Effector memory CD4-positive, alpha-beta T cell (primary cell): ENCODE measurements around the gene CDK9.
A peak's percentile ranks its signal among the peaks of the same experiment; 100 is the strongest.

Source experiments
- DNase-seq, 3 donors: peaks; one replicate each; pipeline ENCODE4 v3.0.0-alpha.2; 2020
- H3K27ac ChIP-seq: 2 replicates; pipeline ENCODE4 v1.7.0; 2013; ENCODE audit warnings: mild to moderate bottlenecking, low read length, moderate library complexity; ENCODE audit not compliant: insufficient read depth, poor library complexity, severe bottlenecking
- H3K27me3 ChIP-seq: replicated peaks from 2 replicates; pipeline ENCODE4 v1.7.0; 2013; ENCODE audit warnings: mild to moderate bottlenecking, low read length; ENCODE audit not compliant: insufficient read depth, control insufficient read depth, poor library complexity, severe bottlenecking
- H3K36me3 ChIP-seq: 2 replicates; pipeline ENCODE4 v1.7.0; 2013; ENCODE audit warnings: mild to moderate bottlenecking, low read length, moderate library complexity; ENCODE audit not compliant: control insufficient read depth, insufficient read depth
- H3K4me1 ChIP-seq: 2 replicates; pipeline ENCODE4 v1.7.0; 2013; ENCODE audit warnings: low read length, mild to moderate bottlenecking; ENCODE audit not compliant: control insufficient read depth, insufficient read depth, poor library complexity, severe bottlenecking
- H3K4me3 ChIP-seq: 2 replicates; pipeline ENCODE4 v1.7.0; 2013; ENCODE audit warnings: low read length, low read depth, mild to moderate bottlenecking; ENCODE audit not compliant: insufficient read depth, poor library complexity, severe bottlenecking
- H3K9me3 ChIP-seq: 2 replicates; pipeline ENCODE4 v1.7.0; 2013; ENCODE audit warnings: mild to moderate bottlenecking, low read length, moderate library complexity; ENCODE audit not compliant: control insufficient read depth

The CDK9 gene

DNA sequence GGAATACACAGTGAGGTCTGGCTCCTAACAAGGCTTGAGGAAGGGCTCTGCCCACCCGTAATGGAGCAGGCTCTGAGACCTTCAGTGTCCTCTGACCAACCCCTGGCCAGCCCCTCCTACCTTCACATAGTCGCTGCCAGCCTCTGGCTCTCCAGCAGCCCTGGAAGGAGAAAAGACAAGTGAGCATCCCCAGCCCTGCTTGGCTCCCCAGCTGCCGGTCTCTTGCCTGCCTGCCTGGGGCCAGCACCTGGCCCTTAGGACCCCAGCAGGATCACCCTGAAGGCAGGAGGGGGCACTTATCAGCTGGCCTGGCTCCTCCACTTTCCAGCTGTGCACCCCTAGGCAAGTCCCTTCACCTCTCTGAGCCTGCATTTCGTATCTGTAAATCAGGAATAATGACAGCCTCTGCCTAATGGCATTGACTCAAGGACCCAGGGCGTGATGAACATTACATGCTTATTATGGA lies 24.3 kb upstream of the CDK9 start:
- DNase-seq, result no peak
- no peaks in the 10 kb centered on the region for H3K27me3 ChIP-seq
- no peak overlapping the region for H3K4me3 ChIP-seq
- peaks cover 13% of the 10 kb centered on the region for H3K4me1 ChIP-seq
- peak overlapping the region; percentile 32 for H3K27ac ChIP-seq
- H3K36me3 ChIP-seq, result peaks cover 40% of the 10 kb centered on the region
- H3K9me3 ChIP-seq, result no peaks in the 10 kb centered on the region

DNA sequence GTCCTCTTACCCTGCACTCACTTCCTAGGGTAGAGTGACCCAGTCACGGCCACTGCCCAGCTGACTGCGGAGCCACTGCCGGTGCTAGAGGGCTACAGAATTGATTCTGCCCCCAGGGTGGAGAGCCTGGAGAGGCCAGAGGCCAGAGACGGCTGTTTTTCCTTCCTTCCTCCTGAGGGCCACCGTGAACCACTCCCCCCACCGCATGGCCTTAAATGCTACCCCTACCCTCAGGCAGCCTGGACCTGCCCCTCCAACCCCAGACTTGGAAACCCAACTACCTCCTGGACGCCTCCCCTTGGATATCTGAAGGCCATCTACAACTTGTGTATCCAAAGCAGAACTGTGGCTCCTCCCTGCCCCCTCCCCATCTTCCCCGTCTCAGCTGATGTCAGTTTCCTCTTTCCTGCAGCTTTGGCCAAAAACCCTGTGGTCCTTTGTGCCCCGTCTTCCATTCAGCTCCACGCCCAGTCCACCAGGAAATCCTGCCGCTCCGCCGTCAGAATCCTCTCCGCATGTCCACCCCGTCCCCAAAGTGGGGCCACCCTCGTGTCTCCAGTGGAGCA lies 23.6 kb upstream of the CDK9 start:
- peaks cover 40% of the 10 kb centered on the region for H3K36me3 ChIP-seq
- H3K27ac ChIP-seq, result no peak overlapping the region
- peaks cover 20% of the 10 kb centered on the region for H3K4me1 ChIP-seq
- no peak overlapping the region for H3K4me3 ChIP-seq
- H3K9me3 ChIP-seq, result no peaks in the 10 kb centered on the region
- DNase-seq, result no peak
- H3K27me3 ChIP-seq, result no peaks in the 10 kb centered on the region

DNA sequence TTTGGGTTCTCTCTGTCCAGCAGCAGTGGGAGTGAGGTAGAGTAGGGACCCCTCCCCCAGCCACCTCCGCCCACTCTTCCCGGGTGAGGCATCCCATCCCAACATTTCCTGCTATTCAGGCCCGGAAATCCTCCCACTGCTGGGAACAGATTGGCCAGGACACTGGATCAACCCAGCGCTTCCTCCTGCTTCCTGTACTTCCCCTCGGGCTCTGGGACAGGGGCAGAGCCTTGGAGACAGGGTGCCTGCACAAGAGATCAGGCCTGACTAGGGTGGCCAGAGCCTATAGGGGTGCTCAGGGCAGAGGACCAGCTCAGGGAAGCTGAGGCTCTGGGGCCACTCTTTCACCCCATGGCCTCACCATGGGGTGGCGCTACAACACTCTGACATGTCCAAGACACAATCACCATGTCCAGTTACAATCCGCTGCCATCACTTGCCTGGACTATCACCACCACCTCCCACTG lies 21.9 kb upstream of the CDK9 start:
- no peak for DNase-seq
- no peaks in the 10 kb centered on the region for H3K27me3 ChIP-seq
- H3K9me3 ChIP-seq, result no peaks in the 10 kb centered on the region
- H3K36me3 ChIP-seq, result peaks cover 29% of the 10 kb centered on the region
- no peak overlapping the region for H3K4me3 ChIP-seq
- no peak overlapping the region for H3K27ac ChIP-seq
- H3K4me1 ChIP-seq, result peaks cover 37% of the 10 kb centered on the region

DNA sequence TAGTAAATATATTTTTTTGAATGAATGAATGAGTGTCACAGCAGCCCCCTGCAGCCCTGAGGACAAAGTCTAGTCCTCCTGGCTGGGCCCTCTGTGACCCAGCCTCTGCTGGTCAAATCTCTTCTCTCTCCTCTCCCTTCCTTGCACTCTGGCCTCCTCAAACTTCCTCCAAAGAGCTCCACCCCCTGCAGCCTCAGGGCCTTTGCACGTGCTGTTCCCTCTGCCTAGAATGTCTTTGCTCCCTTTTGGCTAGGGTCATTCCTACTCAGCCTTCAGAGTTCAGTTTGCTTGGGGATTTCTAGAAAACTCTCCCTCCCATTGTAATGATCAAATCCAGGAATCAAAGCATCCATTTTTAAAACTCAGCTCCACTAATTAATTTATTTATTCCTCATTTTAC lies 20.4 kb upstream of the CDK9 start:
- H3K9me3 ChIP-seq, result no peaks in the 10 kb centered on the region
- H3K36me3 ChIP-seq, result peaks cover 25% of the 10 kb centered on the region
- H3K27me3 ChIP-seq, result no peaks in the 10 kb centered on the region
- no peak overlapping the region for H3K27ac ChIP-seq
- H3K4me3 ChIP-seq, result no peak overlapping the region
- H3K4me1 ChIP-seq, result peaks cover 50% of the 10 kb centered on the region
- no peak for DNase-seq

DNA sequence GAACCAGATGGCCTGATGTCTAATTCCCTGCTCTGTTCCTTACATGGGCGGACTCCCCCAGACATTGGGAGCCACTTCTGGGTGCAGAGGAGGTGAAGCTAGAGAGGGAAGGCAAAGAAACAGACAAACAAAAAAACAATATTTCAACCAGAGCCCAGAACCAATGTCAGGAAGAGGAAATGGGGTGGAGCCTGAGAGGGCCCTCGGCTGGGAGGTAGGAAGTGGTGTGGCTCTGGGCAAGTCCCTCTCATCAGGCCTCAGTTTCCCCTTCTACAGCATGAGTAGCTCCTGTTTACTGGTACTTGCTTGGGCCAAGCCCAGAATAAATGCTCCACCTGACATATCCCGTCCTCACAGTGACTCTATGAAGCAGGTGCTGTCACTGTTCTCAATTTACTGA lies 18.4 kb upstream of the CDK9 start:
- peak overlapping the region; percentile 93 for H3K27ac ChIP-seq
- H3K36me3 ChIP-seq, result peaks cover 11% of the 10 kb centered on the region
- DNase-seq, result no peak
- peak overlapping the region; percentile 12 for H3K4me3 ChIP-seq
- H3K9me3 ChIP-seq, result no peaks in the 10 kb centered on the region
- H3K4me1 ChIP-seq, result peaks cover 62% of the 10 kb centered on the region
- no peaks in the 10 kb centered on the region for H3K27me3 ChIP-seq

DNA sequence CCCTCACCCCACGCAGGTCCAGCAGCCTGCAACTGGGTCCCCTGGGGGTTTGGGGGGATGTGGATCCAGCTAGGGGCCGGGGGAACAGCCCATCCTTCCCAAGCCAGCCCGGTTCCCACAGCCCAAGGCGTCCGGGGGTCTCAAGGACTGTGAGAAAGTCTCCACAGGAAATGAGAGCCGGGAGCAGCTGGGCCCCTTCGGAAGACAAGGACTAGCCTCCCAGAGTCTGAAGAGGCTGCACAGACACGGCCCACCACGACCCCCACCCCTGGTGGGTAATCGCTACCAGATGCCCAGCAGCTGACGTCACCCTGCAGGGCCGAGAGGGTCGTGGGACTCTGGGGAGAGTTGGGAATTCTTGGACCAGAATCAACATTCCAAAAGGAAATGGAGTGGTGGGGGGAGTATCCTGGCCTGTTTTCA lies 17.9 kb upstream of the CDK9 start:
- H3K27me3 ChIP-seq, result no peaks in the 10 kb centered on the region
- H3K4me3 ChIP-seq, result peak overlapping the region; percentile 12
- peak overlapping the region; percentile 93 for H3K27ac ChIP-seq
- peaks cover 13% of the 10 kb centered on the region for H3K36me3 ChIP-seq
- DNase-seq, result no peak
- peaks cover 62% of the 10 kb centered on the region for H3K4me1 ChIP-seq
- no peaks in the 10 kb centered on the region for H3K9me3 ChIP-seq

DNA sequence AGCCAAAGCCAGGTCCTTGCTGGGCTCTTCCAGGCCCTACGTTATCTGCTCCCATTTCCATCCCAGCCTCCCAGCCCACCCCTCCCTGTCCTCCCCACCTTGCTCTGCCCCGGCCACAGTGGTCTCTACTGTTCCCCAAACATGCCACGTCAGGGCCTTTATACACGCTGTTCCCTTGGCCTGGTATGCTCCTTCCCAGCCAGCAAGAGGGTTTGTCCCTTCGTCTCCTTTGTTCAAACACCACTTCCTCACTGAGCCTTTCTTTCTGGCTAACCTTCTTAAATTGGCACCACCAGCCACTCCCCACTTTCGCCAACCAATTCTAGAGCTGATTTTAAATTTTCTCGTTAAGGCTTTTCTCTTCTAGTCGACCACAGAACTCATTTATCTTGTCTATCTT lies 17.1 kb upstream of the CDK9 start:
- Histone ChIP-seq H3K4me1 (peaks cover 60% of the 10 kb centered on the region), H3K27ac (peak overlapping the region; percentile 93)
- DNase-seq, result no peak

DNA sequence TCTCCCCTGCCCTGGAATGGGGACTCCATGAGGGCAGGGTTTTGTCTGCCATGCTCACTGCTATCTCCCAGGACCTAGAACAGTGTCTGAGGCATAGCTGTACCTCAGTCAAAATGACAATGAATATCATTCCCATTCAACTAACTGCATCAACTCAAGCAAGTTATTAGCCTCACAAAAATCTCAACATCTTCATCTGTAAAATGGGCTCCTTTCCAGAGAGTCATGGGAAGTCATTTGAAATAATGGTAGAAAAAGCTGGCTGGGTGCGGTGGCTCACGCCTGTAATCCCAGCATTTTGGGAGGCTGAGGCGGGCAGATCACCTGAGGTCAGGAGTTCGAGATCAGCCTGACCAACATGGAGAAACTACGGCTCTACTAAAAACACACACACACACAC lies 16.7 kb upstream of the CDK9 start:
- H3K4me3 ChIP-seq, result no peak overlapping the region
- H3K36me3 ChIP-seq, result peaks cover 23% of the 10 kb centered on the region
- H3K9me3 ChIP-seq, result no peaks in the 10 kb centered on the region
- no peaks in the 10 kb centered on the region for H3K27me3 ChIP-seq
- no peak for DNase-seq
- peaks cover 56% of the 10 kb centered on the region for H3K4me1 ChIP-seq
- peak overlapping the region; percentile 93 for H3K27ac ChIP-seq

More for the DNA sequence above, 17.1 kb upstream of the CDK9 start:
- Histone ChIP-seq H3K27me3 (no peaks in the 10 kb centered on the region), H3K36me3 (peaks cover 19% of the 10 kb centered on the region), H3K9me3 (no peaks in the 10 kb centered on the region), H3K4me3 (no peak overlapping the region)

DNA sequence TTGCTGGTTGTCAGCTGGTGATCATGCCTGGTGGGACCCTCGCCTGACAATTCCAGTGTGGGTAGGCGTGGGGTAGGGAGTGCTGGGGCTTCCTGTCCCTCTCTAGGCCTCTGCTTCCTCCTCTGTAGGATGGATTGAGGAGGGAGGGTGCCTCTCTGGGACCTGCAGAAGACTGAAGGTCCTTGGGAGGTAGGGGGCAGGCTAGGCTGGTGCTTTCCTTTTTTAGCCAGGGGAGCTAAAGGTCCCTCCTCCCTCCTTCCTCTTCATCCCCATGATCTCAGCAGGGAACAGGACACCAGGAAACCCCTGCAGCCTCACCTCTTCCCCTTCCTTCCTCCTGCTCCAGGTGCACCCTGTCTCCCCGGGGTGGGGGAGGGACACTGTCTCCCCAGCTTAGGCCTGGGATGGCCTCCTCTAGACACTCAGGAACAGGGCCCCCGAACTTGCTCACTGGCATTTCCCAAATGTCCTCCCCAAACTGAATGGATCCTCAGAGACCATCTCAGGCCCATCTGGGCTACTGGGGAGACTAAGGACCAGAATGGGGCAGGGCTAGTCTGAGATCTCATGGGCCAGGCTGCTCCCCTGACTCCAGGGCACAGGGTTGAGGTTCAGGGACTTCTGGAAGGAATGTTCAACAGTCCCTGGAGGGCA lies 15.8 kb upstream of the CDK9 start:
- no peaks in the 10 kb centered on the region for H3K9me3 ChIP-seq
- H3K27ac ChIP-seq, result peak overlapping the region; percentile 93
- H3K27me3 ChIP-seq, result no peaks in the 10 kb centered on the region
- H3K4me3 ChIP-seq, result peak overlapping the region; percentile 55
- peaks cover 29% of the 10 kb centered on the region for H3K36me3 ChIP-seq
- DNase-seq, result no peak
- H3K4me1 ChIP-seq, result peaks cover 56% of the 10 kb centered on the region

DNA sequence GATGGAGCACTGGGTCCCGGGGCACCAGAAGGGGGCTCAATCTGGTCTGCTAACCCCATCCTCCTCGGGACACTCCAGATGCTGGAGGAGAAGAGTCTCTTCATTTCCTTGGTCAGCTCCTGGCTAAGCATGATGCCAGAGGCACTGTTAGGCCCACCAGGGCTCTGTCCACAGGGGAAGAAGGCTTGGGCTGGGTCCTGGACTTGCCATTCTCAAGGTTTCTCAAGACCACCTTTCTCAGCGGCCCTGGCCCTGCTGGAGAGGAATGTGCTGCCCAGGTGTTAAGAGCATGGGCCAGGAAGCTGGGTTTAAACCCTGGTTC lies 15.3 kb upstream of the CDK9 start:
- peak overlapping the region; percentile 55 for H3K4me3 ChIP-seq
- peaks cover 56% of the 10 kb centered on the region for H3K4me1 ChIP-seq

More for the DNA sequence above, 15.3 kb upstream of the CDK9 start:
- H3K9me3 ChIP-seq, result no peaks in the 10 kb centered on the region
- no peaks in the 10 kb centered on the region for H3K27me3 ChIP-seq
- H3K27ac ChIP-seq, result peak overlapping the region; percentile 93
- no peak for DNase-seq
- peaks cover 29% of the 10 kb centered on the region for H3K36me3 ChIP-seq
